SJCRH30 (cell line): ENCODE data around the gene ZNF280D. TPM values are rescaled to one million over a fixed set of nuclear protein-coding genes. Genes with fewer than 3 reads are reported as not detected.

Experiments used
- DNase-seq, 2 experiments: peaks; one replicate each; pipeline ENCODE4 v3.0.0-alpha.2; 2015 to 2020
- H3K27ac ChIP-seq: fragments of 250-450 bp; sonication (Bioruptor Pico); 2 replicates; pipeline ENCODE4 v1.5.1; 2020; ENCODE audit warnings: mild to moderate bottlenecking, moderate library complexity
- H3K27me3 ChIP-seq: fragments of 250-450 bp; sonication (Bioruptor Pico); 2 replicates; pipeline ENCODE4 v1.5.1; 2020; ENCODE audit warnings: mild to moderate bottlenecking, moderate library complexity
- H3K36me3 ChIP-seq: fragments of 250-450 bp; sonication (Bioruptor Pico); 2 replicates; pipeline ENCODE4 v1.5.1; 2020; ENCODE audit warnings: mild to moderate bottlenecking, moderate library complexity
- H3K4me1 ChIP-seq: fragments of 250-450 bp; sonication (Bioruptor Pico); 2 replicates; pipeline ENCODE4 v1.5.1; 2020; ENCODE audit warnings: mild to moderate bottlenecking, moderate library complexity
- H3K4me3 ChIP-seq: fragments of 250-450 bp; sonication (Bioruptor Pico); 2 replicates; pipeline ENCODE4 v1.5.1; 2020; ENCODE audit warnings: mild to moderate bottlenecking, moderate library complexity
- H3K9me3 ChIP-seq: fragments of 250-450 bp; sonication (Bioruptor Pico); replicated peaks from 2 replicates; pipeline ENCODE4 v1.5.1; 2020; ENCODE audit warnings: mild to moderate bottlenecking, moderate library complexity
- total RNA-seq: library from RNA; depleted of rRNA; stranded (reverse); fragments of >200 nt; shearing (Covaris generic); gene quantifications from 2 replicates; pipeline ENCODE4 v1.2.3, GENCODE V29; 2014

The ZNF280D gene
- total RNA-seq, 1 experiment from 2014 or later: 15.9 TPM

DNA sequence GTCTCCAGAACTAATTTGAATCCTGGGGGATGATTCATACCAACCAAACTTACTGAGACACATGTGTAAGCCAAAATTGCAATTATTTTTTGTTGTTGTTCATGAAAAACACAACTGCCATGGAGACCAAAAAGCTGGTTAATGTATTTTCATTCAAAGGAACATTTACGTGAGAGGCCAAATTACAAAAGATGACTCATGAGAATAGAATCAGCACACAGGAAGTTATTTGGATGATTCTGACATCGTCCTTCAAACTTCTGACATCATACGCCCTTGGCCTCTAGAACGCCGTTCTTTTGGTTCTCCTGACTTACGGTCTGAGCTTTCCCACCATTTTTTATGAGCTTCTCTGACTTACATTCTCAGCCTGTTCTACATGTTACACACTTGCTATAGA is 3.0 kb upstream of the ZNF280D start:
- no peaks in the 10 kb centered on the region for H3K36me3 ChIP-seq
- DNase-seq: no peak
- H3K27ac ChIP-seq: no peak overlapping the region
- peaks cover 9% of the 10 kb centered on the region; the same call in 1 of the 2 replicates for H3K9me3 ChIP-seq
- peaks cover 5% of the 10 kb centered on the region; the same call in 1 of the 2 replicates for H3K4me1 ChIP-seq
- no peaks in the 10 kb centered on the region for H3K27me3 ChIP-seq
- H3K4me3 ChIP-seq: no peak overlapping the region

DNA sequence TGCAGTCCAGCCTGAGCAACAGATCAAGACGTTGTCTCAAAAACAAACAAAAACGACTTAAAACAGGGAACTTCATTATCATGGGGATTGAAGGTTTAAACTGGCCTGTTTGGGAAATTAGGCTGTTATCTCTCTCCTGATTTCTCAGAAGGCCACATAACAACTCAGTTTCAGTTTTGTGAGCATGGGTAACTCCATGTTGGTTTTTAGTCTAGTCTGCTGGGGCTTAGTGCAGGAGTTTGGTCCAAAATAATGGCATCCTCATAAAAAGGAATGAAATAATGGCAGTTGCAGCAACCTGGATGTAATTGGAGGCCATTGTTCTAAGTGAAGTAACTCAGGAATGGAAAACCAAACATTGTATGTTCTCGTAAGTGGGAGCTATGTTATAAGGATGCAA is 2.3 kb upstream of the ZNF280D start:
- Histone ChIP-seq H3K4me3 (no peak overlapping the region), H3K4me1 (peaks cover 5% of the 10 kb centered on the region; the same call in 1 of the 2 replicates), H3K36me3 (0 out of 2 replicates have a peak, but pooled peaks cover 2% of the 10 kb centered on the region), H3K27me3 (no peaks in the 10 kb centered on the region), H3K9me3 (peaks cover 9% of the 10 kb centered on the region; the same call in 1 of the 2 replicates), H3K27ac (no peak overlapping the region)
- DNase-seq: no peak

DNA sequence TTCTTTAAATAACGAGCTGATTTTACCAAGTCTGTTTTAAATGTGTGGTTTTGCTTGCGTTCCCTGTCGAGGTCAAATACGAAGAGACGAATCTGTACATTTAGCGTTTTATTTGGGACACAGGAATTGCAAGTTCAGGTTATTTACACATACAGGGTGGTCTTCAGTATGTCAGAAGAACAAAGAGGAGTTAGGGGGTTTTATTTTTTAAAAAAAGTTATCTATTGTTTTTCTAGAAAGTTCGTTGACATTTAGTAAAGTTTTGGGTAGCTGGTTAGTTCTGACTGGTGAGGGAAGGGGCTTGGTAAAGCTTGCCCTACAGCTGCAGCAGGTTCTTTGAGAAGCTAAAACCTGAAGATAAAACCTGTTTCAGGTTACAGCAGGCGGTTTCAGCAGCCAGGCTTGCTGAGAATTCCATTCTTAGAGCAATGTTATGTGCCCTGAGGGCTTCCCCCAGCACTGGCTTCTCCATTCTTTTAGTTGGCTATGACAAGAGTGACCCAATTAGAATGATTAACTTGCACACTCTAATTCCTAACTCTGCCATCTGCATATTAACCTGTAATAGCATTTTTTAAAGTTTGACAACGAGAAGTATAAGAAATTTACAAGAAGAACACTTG is 815 bp upstream of the ZNF280D start:
- H3K4me3 ChIP-seq: no peak overlapping the region; the same call in 1 of the 2 replicates
- H3K4me1 ChIP-seq: peaks cover 5% of the 10 kb centered on the region; the same call in 1 of the 2 replicates
- peaks cover 9% of the 10 kb centered on the region; the same call in 1 of the 2 replicates for H3K9me3 ChIP-seq
- 0 out of 2 replicates have a peak, but pooled peaks cover 2% of the 10 kb centered on the region for H3K36me3 ChIP-seq
- DNase-seq: peak; percentile 13 to 20
- H3K27me3 ChIP-seq: no peaks in the 10 kb centered on the region
- no peak overlapping the region for H3K27ac ChIP-seq

DNA sequence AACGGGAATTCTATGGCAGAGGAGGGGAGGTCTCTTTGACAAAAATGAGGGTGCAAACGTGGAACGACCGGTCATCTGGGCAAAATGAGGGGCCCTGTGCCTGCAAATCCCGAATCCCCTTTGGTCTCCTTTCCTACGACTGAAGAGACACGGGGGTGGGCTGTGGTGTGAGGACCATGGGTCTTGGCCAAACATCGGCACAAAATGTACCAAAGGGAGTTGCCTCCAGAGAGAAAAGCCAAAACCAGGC is 498 bp downstream of the ZNF280D start:
- no peak for DNase-seq
- H3K27ac ChIP-seq: peak overlapping the region; percentile 81
- H3K4me3 ChIP-seq: peak overlapping the region; percentile 74
- H3K27me3 ChIP-seq: no peaks in the 10 kb centered on the region
- H3K9me3 ChIP-seq: peaks cover 9% of the 10 kb centered on the region; the same call in 1 of the 2 replicates
- H3K36me3 ChIP-seq: 0 out of 2 replicates have a peak, but pooled peaks cover 2% of the 10 kb centered on the region
- peaks cover 5% of the 10 kb centered on the region; the same call in 1 of the 2 replicates for H3K4me1 ChIP-seq

DNA sequence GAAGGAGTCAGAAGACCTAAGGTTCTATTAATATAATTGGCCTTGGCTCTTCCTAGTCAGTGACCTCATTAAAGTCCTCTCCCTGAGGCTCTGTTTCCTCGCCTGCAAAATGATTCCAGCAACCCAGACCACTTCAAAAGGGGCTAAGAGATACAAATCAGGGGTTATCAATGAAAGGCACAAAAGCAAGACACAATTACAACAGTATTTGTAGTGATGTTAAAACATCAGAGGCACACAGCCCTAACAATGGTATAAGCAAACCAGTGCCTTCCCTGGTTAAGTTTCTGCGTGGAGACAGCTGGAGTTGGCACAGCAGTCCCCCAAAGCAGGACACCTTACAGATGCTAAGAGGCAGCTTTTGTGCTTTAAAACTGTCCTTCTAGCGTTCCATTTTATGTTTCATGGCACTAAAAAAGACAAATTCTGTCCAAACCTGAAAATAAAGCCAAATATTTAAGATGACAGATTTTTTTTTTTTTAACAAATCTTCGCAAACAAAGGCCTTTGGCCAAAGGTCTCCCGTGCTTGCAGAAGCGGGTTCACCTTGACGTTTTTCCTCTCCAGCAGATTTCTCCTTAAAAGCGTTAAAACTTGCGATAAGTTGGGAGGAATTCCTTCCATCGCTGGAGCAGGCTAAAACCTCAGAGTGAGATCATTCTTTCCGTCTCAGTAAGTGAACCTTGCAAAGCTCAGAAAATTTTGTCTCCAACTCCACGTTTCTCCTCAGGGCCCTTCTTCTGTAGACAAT is 999 bp downstream of the ZNF280D start:
- Histone ChIP-seq H3K4me3 (peak overlapping the region; percentile 74), H3K36me3 (peaks cover 2% of the 10 kb centered on the region; the same call in 1 of the 2 replicates), H3K27ac (peak overlapping the region; percentile 81), H3K4me1 (peaks cover 1% of the 10 kb centered on the region; the same call in 1 of the 2 replicates), H3K9me3 (peaks cover 9% of the 10 kb centered on the region; the same call in 1 of the 2 replicates), H3K27me3 (no peaks in the 10 kb centered on the region)
- DNase-seq: peak; percentile 13 to 50

DNA sequence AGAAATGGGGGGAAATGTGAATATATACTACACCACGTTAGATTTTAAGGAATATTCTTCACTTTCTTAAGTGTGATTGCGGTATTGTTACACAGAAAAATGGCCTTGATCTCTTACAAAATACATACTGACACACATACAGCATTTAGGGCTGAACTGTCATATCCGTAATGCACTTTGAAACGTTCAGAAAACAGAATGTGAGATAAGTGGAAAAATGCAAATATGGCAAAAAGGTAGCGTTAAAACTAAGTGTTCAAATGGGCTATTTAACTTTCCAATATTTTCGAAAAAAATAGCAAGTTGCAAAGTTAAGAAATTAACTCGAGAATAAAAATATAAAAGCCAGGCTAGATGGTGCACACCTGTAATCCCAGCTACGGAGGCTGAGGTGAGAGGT is 1.8 kb downstream of the ZNF280D start:
- Histone ChIP-seq H3K9me3 (peaks cover 9% of the 10 kb centered on the region; the same call in 1 of the 2 replicates), H3K27ac (no peak overlapping the region), H3K4me3 (no peak overlapping the region), H3K4me1 (no peaks in the 10 kb centered on the region), H3K27me3 (no peaks in the 10 kb centered on the region), H3K36me3 (peaks cover 2% of the 10 kb centered on the region; the same call in 1 of the 2 replicates)
- DNase-seq: no peak

DNA sequence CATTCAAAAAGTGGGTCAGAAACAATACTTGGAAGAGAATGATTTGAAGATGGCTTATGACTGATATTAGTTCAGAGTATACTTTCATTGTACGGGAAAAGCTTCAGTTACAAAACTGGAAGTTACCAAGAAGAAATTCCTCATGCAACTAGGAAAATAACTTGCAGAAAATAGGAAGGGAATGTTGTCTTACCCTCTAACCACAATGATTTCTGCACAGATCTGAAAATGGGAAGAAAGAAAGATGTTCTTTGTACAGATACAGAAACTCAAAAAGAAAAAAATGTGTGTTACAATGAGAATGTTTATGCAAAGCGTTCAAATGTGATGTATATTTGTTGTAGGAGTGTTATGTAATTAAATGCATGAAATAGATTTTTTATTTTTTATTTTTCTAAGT is 3.7 kb downstream of the ZNF280D start:
- Histone ChIP-seq H3K4me1 (no peaks in the 10 kb centered on the region), H3K27me3 (no peaks in the 10 kb centered on the region), H3K9me3 (0 out of 2 replicates have a peak, but pooled peaks cover 9% of the 10 kb centered on the region), H3K4me3 (no peak overlapping the region), H3K27ac (no peak overlapping the region), H3K36me3 (peaks cover 2% of the 10 kb centered on the region; the same call in 1 of the 2 replicates)
- DNase-seq: no peak

DNA sequence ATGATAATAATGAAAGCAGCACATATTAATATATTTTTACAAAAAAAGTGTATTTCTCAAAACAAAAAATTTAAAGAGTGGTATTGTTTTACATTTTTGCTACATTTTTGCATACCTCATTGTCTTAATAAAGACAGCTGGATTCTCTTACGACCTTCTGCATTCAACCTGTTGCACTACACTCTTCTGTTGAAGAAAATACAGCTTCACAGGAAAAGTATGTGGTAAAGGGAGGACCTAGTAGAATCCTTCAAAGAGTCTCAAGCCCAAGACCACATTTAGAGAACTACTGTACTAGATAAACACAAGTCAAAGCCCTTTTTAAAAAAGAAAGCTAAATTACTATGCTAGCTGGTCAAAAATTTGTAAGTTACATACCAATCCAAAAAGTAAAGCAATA is 7.9 kb downstream of the ZNF280D start:
- Histone ChIP-seq H3K4me3 (no peak overlapping the region), H3K27me3 (no peaks in the 10 kb centered on the region), H3K4me1 (no peaks in the 10 kb centered on the region), H3K27ac (no peak overlapping the region), H3K36me3 (no peaks in the 10 kb centered on the region; the same call in 1 of the 2 replicates), H3K9me3 (no peaks in the 10 kb centered on the region)
- DNase-seq: no peak

DNA sequence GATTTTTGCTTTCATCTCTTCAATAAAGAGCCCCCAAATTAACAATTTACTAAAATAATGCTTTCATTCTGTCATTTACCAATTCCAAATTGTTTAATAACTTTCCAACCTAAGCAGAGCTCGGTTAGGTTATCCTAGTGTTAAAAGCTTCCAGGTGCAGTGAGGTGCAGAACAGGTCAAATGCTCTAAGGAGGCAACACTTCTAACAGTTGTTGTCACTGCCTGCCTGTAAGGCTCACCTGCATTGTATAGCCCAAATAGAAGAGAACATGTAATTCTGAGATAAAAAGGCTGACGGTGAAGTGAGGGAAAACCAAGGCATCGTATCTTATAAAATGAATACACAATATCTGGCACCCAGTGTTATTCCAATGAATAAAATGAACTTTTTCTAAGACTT is 9.1 kb downstream of the ZNF280D start:
- Histone ChIP-seq H3K4me3 (no peak overlapping the region), H3K27ac (no peak overlapping the region), H3K9me3 (no peaks in the 10 kb centered on the region), H3K36me3 (no peaks in the 10 kb centered on the region; the same call in 1 of the 2 replicates), H3K27me3 (no peaks in the 10 kb centered on the region), H3K4me1 (no peaks in the 10 kb centered on the region)
- no peak for DNase-seq

DNA sequence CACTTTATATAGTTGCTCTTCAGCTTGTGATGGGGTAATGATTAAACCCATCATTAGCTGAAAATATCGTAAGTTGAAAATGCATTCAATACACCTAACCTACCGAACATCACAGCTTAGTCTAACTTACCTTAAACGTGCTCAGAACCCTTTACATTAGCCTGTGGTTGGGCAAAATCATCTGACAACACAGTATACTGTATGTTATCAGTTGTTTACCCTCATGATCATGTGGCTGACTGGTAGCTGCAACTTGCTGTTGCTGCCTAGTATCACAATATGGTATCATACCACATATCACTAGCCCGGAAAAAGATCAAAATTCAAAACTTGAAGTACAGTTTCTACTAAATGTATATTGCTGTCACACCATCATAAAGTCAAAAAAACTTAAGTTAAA is 9.5 kb downstream of the ZNF280D start:
- Histone ChIP-seq H3K4me1 (no peaks in the 10 kb centered on the region), H3K27ac (no peak overlapping the region), H3K27me3 (no peaks in the 10 kb centered on the region), H3K9me3 (no peaks in the 10 kb centered on the region), H3K4me3 (no peak overlapping the region), H3K36me3 (no peaks in the 10 kb centered on the region; the same call in 1 of the 2 replicates)
- DNase-seq: no peak

DNA sequence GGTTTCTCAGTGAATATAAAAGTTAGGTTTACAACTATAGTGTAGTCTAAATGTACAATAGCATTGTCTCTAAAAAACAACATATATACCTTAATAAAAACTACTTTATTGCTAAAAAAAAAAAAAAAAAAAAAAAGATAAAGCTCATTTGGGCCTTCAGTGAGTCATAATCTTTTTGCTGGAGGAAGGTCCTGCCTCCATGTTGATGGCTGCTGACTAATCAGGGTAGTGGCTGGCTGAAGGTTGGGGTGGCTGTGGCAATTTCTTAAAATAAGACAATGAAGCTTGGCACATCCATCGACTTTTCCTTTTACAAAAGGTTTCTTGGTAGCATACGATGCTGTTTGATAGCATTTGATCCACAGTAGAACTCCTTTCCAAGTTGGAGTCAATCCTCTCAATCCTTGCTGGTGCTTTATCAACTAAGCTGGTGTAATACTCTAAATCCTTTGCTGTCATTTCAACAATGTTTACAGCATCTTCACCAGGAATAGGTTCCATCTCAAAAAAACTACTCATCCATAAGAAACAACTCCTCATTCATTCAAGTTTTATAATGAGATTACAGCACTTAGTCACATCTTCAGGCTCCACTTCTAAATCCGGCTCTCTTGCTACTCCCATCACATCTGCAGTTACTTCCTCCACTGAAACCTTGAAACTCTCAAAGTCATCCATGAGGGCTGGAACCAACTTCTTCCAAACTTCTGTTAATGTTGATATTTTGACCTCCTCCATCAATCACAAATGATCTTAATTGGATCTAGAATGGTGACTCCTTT is 13.3 kb downstream of the ZNF280D start:
- no peak overlapping the region for H3K27ac ChIP-seq
- DNase-seq: no peak

DNA sequence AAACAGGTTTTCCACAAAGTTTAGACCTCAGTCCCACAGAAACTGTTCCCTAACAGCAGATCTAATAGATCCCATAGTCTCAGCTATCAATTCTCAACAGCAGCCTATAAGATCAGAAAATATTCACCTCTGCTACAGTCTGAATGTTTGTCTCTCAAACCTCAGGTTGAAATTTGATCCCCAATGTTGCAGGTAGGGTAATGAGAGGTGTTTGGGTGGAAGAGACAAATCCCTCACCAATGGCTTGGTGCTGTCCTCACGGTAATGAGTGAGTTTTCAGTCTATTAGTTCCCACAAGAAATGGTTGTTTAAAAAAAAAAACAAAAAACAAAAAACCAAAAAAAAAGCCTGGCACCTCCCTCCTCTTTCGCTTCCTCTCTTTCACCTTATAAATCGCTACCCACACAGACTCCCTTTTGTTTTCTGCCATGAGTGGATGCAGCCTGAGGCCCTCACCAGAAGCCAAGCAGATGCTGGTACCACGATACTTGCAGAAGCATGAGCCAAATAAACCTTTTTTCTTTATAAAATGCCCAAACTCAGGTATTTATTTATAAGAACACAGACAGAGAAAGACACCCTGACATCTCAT is 14.2 kb downstream of the ZNF280D start:
- Histone ChIP-seq H3K27ac (no peak overlapping the region), H3K4me3 (no peak overlapping the region), H3K27me3 (no peaks in the 10 kb centered on the region), H3K36me3 (no peaks in the 10 kb centered on the region), H3K4me1 (no peaks in the 10 kb centered on the region), H3K9me3 (no peaks in the 10 kb centered on the region)
- no peak for DNase-seq

More for the DNA sequence above, 13.3 kb downstream of the ZNF280D start:
- H3K36me3 ChIP-seq: no peaks in the 10 kb centered on the region
- no peaks in the 10 kb centered on the region for H3K27me3 ChIP-seq
- H3K4me3 ChIP-seq: no peak overlapping the region
- H3K9me3 ChIP-seq: no peaks in the 10 kb centered on the region
- H3K4me1 ChIP-seq: no peaks in the 10 kb centered on the region

DNA sequence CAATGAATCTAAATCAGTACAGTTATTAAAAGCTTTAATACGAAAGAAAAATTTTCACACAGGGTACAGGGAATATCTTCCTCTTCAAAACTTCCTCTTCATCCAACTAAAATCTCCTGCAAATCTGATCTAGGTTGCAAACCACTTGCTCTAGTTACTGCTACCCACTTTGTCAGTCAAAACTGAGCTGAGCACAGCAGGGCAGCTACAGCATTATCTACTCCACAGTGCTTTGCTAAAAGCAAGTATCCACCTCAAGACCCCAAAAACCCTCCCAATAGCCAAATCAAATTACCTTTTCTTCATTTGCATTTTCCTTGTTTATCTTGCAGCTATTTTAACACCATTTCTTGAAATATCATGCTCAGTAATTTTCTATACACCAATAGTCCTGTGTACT is 14.7 kb downstream of the ZNF280D start:
- no peaks in the 10 kb centered on the region for H3K9me3 ChIP-seq
- no peak overlapping the region for H3K4me3 ChIP-seq
- no peak for DNase-seq
- no peaks in the 10 kb centered on the region for H3K4me1 ChIP-seq
- H3K27ac ChIP-seq: no peak overlapping the region
- no peaks in the 10 kb centered on the region for H3K27me3 ChIP-seq
- no peaks in the 10 kb centered on the region for H3K36me3 ChIP-seq

DNA sequence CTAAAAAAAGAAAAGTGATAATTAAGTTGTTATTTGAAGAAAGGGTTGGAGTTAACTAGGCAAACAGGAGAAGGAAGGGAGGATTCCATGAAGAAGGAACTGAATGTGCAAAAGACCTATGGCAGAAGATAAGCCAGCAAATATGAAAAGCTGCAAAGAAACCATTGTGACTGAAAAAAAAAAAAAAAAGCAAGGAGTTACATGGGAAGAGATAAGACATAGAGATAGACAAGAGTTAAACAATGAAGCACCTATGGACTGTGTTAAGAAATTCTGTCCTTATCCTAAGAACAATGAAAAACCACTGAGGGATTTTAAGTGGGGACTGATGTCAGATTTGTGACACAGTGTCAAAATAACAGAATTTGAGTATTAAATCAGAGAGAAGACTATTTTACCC is 17.0 kb downstream of the ZNF280D start:
- Histone ChIP-seq H3K27me3 (no peaks in the 10 kb centered on the region), H3K36me3 (no peaks in the 10 kb centered on the region), H3K27ac (no peak overlapping the region), H3K4me1 (no peaks in the 10 kb centered on the region), H3K4me3 (no peak overlapping the region), H3K9me3 (no peaks in the 10 kb centered on the region)
- DNase-seq: no peak
